ENCODE data around the gene N4BP2L1. TPM values are rescaled to one million over a fixed set of nuclear protein-coding genes. Genes with fewer than 3 reads are reported as not detected.

Gene N4BP2L1
- 30.2 TPM for total RNA-seq
- long read RNA-seq, transcript N4BP2L1-202 (5 exons, 3,046 nt): major isoform, 15 of 34 reads
- long read RNA-seq, transcript N4BP2L1-204 (5 exons, 2,994 nt): minor isoform, 6 of 34 reads
- long read RNA-seq, partial matches to known transcripts: 1 of 34 reads
- long read RNA-seq, other reads (novel, unspliced or antisense): 6 of 34 reads

DNA sequence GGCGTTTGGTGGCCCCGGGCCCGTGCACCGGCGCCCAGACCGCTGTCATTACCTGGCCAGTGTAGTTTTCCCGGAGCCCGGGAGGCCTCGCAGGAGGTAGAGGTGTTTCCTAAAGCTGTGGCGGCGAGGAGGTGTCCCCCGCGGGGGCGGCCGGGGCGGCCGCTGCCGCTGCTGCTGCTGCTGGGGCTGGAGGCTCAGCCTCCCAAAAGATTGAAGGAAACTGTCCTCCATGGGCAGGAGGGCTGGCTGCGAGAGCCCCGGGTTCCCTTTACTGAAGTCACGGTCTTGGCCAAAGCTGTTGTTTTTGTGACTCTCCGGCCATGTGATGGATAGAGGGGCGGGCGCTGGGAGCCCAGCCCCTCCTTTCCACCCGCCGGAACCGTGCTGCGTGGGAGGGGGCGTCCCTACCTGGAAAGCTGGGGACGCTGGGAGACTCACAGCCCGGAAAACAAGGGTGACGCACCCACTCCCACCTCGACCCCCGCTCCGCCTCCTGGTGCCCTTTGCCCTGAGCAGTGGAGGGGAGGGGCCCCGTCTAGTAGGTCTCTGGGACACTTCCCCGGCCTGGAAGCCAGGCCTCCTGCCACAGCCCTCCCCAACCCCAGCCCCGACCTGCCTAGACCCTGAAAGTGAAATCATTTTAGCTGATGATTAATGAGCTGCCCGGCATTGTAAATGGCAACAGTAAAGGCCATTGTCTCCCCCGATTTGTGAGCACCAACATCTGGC lies at the start of gene N4BP2L1:
N4BP2L1 (minus strand) TSS at position 279 of the 729 bp plus-strand sequence; CDS start at position 231, 48 bp downstream.
- H3K27me3 ChIP-seq (ENCODE audit: low read depth): no peaks in the 10 kb centered on the region
- peaks cover 26% of the 10 kb centered on the region for H3K4me1 ChIP-seq
- TF ChIP-seq, protein P1, sequence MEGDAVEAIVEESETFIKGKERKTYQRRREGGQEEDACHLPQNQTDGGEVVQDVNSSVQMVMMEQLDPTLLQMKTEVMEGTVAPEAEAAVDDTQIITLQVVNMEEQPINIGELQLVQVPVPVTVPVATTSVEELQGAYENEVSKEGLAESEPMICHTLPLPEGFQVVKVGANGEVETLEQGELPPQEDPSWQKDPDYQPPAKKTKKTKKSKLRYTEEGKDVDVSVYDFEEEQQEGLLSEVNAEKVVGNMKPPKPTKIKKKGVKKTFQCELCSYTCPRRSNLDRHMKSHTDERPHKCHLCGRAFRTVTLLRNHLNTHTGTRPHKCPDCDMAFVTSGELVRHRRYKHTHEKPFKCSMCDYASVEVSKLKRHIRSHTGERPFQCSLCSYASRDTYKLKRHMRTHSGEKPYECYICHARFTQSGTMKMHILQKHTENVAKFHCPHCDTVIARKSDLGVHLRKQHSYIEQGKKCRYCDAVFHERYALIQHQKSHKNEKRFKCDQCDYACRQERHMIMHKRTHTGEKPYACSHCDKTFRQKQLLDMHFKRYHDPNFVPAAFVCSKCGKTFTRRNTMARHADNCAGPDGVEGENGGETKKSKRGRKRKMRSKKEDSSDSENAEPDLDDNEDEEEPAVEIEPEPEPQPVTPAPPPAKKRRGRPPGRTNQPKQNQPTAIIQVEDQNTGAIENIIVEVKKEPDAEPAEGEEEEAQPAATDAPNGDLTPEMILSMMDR (IDR thresholded peaks at IDR 0.05): no peak
- intact Hi-C loops (cut with DNase I): no loop called here
- H3K9me3 ChIP-seq: no peaks in the 10 kb centered on the region
- no peaks in the 10 kb centered on the region for H3K36me3 ChIP-seq
- peak within 1 kb of the TSS; percentile 80 for H3K4me3 ChIP-seq
- peak; percentile 87 for DNase-seq
- peak within 1 kb of the TSS; percentile 92 for H3K27ac ChIP-seq
- ATAC-seq: peak; percentile 87 to 88

DNA sequence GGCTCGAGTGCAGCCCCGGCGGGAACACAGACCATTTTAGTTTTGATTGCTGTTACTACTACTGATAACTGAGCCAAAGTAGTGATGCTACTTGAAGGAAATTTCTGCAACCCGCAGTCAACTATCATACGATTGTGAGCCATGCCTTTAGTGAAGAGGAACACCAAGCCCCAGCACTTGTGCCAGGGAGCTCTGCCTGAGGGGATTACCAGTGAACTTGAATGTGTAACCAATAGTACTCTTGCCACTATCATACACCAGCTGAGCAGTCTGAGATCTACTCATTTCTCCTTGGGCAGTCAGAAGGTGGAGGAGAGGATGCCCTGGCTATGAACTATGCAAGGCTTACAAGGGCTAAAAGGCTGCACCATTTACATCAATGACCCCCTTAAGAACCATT lies 49.0 kb upstream of the N4BP2L1 start:
- Histone ChIP-seq H3K9me3 (no peaks in the 10 kb centered on the region), H3K36me3 (peaks cover 11% of the 10 kb centered on the region), H3K4me3 (no peak overlapping the region), H3K27me3 (ENCODE audit: low read depth) (no peaks in the 10 kb centered on the region), H3K4me1 (no peaks in the 10 kb centered on the region), H3K27ac (no peak overlapping the region)
- DNase-seq (no peak), ATAC-seq (no peak)
- intact Hi-C loops (cut with DNase I): no loop called here
- TF ChIP-seq, protein P1 (IDR thresholded peaks at IDR 0.05): no peak

DNA sequence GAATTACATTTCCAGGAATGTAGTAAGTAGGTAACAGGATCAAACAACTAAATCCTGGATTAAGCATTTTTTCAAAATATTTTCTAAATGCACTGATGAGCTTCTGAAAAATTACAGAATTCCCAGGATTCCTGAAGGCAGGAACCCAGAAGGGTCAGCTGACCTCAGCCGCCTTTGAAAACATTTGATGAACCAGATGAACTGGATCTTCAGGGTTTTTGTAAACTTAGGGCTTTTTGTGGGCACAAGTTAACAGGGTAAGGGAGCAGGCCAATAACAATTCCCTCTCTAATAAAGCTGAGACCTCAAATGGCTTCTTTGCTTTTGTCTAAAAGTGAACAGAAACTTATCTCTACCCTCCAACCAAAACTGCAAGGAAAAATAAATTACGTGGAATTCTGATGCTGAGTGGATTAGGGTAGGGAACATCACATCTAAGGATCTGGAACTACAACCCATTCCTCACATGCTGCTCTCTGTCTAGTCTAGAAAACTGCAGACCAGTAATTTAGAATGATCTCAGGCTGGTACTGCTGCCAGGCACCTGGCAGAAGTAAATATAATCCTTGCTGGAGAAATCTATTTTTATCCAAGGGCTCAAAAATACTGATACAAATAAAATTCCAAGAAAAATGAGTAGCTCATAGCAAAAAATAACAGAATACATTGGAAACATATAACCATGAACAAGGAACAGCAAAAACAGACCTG lies 48.2 kb upstream of the N4BP2L1 start:
- intact Hi-C loops (cut with DNase I): no loop called here
- no peak overlapping the region for H3K4me3 ChIP-seq
- no peaks in the 10 kb centered on the region for H3K4me1 ChIP-seq
- ATAC-seq (no peak), DNase-seq (no peak)
- peaks cover 11% of the 10 kb centered on the region for H3K36me3 ChIP-seq
- no peaks in the 10 kb centered on the region for H3K27me3 ChIP-seq (ENCODE audit: low read depth)
- H3K9me3 ChIP-seq: no peaks in the 10 kb centered on the region
- TF ChIP-seq, protein P1 (IDR thresholded peaks at IDR 0.05): no peak
- no peak overlapping the region for H3K27ac ChIP-seq

DNA sequence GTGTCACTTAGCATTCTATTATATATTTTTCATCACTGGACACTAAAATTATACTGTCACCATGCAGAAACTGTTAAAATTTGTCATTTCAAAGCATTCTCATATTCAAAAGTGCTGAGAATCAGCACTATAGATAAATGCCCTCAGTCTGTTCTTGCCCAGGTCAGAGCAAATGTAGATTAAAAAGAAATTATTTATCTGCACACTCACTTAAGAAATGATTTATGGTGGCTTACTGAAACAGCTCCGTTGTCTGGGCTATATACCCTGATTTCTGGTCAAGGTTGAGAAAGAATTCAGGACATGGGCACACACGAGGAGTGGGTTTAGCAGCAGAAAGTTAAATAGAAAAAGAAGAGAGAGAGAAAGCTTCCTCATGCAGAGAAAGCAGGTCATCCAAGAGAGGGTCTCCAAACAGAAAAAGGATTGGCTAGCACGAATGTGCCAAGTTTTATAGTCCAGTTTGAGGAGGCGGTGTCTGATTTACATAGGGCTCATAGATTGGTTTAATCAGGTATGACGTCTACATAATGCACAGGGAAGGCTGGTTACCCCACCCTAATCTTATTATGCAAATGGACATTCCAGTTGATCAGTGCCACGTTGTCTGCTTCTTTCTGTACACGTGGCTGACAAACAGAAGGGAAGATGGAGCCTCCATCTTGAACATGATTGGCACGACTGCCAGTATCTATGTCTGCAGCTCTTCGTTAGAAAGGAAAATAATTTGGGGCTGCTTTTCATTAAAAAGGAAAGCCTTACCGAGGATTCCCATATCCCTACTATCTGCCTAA lies 47.3 kb upstream of the N4BP2L1 start:
- no peak for ATAC-seq
- no peak for DNase-seq
- intact Hi-C loops (cut with DNase I): no loop called here
- TF ChIP-seq, protein P1 (IDR thresholded peaks at IDR 0.05): no peak
- H3K27me3 ChIP-seq (ENCODE audit: low read depth): no peaks in the 10 kb centered on the region
- H3K9me3 ChIP-seq: no peaks in the 10 kb centered on the region
- no peaks in the 10 kb centered on the region for H3K4me1 ChIP-seq
- H3K4me3 ChIP-seq: no peak overlapping the region
- H3K27ac ChIP-seq: no peak overlapping the region
- H3K36me3 ChIP-seq: peaks cover 11% of the 10 kb centered on the region

DNA sequence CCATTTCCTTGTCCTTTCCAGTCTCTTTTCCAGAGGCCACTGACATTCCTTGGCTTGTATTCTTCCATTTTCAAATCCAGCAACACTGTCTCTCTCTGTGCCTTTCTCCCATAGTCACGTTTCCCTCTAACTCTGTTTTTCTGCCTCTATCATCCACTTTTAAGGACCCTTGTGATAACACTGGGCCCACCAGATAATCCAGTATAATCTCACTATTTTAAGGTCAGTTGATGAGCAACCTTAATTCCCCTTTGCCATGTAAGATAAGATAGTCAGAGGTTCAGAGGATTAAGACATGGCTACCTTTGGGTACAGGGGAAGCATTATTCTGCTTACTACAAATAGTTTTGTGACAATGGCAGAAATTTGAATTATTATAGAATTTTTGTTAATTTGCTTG lies 45.7 kb upstream of the N4BP2L1 start:
- Histone ChIP-seq H3K4me3 (no peak overlapping the region), H3K27me3 (ENCODE audit: low read depth) (no peaks in the 10 kb centered on the region), H3K9me3 (no peaks in the 10 kb centered on the region), H3K27ac (no peak overlapping the region), H3K36me3 (peaks cover 11% of the 10 kb centered on the region), H3K4me1 (no peaks in the 10 kb centered on the region)
- TF ChIP-seq, protein P1 (IDR thresholded peaks at IDR 0.05): no peak
- intact Hi-C loops (cut with DNase I): no loop called here
- no peak for DNase-seq
- no peak for ATAC-seq
